Neural cell (in vitro differentiated cells): Measurements from ENCODE around the gene TESMIN. TPM values are rescaled to one million over a fixed set of nuclear protein-coding genes. Genes with fewer than 3 reads are reported as not detected.

ENCODE experiments used
- H2AFZ ChIP-seq: fragments of 200-600, 300-800 bp; sonication (generic), shearing (Covaris generic); 2 replicates; pipeline ENCODE4 v1.6.0; 2014; ENCODE audit warnings: low read depth, mild to moderate bottlenecking, antibody characterized with exemption, low read length, moderate library complexity
- H3F3A ChIP-seq: fragments of 200-600 bp; shearing (Covaris generic); 2 replicates; pipeline ENCODE4 v1.6.1; 2016; ENCODE audit warnings: mild to moderate bottlenecking, moderate library complexity, mixed read lengths, antibody characterized with exemption, low read length; ENCODE audit not compliant: insufficient read depth, poor library complexity, severe bottlenecking
- H3K27ac ChIP-seq: fragments of 200-600, 300-800 bp; sonication (generic), shearing (Covaris generic); 2 replicates; pipeline ENCODE4 v1.5.1; 2014; ENCODE audit warnings: mild to moderate bottlenecking, low read length, moderate library complexity
- H3K27me3 ChIP-seq: fragments of 300-800, 200-600 bp; sonication (generic), shearing (Covaris generic); 2 replicates; pipeline ENCODE4 v1.6.0; 2014; ENCODE audit warnings: mild to moderate bottlenecking, low read depth, low read length, moderate library complexity; ENCODE audit not compliant: insufficient read depth
- H3K36me3 ChIP-seq: fragments of 300-800, 200-600 bp; sonication (generic), shearing (Covaris generic); 2 replicates; pipeline ENCODE4 v1.5.1; 2014; ENCODE audit warnings: mild to moderate bottlenecking, antibody characterized with exemption, low read length, moderate library complexity; ENCODE audit not compliant: insufficient read depth
- H3K4me2 ChIP-seq: fragments of 300-800, 200-600 bp; sonication (generic), shearing (Covaris generic); 2 replicates; pipeline ENCODE4 v1.6.0; 2014; ENCODE audit warnings: mild to moderate bottlenecking, low read length
- H3K4me3 ChIP-seq: fragments of 300-800, 200-600 bp; sonication (generic), shearing (Covaris generic); 2 replicates; pipeline ENCODE4 v1.5.1; 2014; ENCODE audit warnings: mild to moderate bottlenecking, low read length, moderate library complexity
- H3K79me2 ChIP-seq: fragments of 200-600 bp; shearing (Covaris generic); replicated peaks from 2 replicates; pipeline ENCODE4 v1.6.0; 2014; ENCODE audit warnings: mild to moderate bottlenecking, low read length, moderate library complexity; ENCODE audit not compliant: insufficient read depth
- H3K9ac ChIP-seq: fragments of 300-800, 200-600 bp; sonication (generic), shearing (Covaris generic); 2 replicates; pipeline ENCODE4 v1.6.1; 2016; ENCODE audit warnings: mild to moderate bottlenecking, low read length, mixed read lengths
- H3K9me2 ChIP-seq: fragments of 200-600 bp; shearing (Covaris generic); 2 replicates; pipeline ENCODE4 v1.6.1; 2016; ENCODE audit warnings: mild to moderate bottlenecking, low read length, mixed read lengths; ENCODE audit not compliant: insufficient read depth
- H3K9me3 ChIP-seq: fragments of 200-600, 300-800 bp; sonication (generic), shearing (Covaris generic); 2 replicates; pipeline ENCODE4 v1.6.1; 2016; ENCODE audit warnings: mild to moderate bottlenecking, mixed run types, low read length, moderate library complexity, mixed read lengths
- H4K20me1 ChIP-seq: fragments of 200-600 bp; shearing (Covaris generic); 2 replicates; pipeline ENCODE4 v1.6.1; 2016; ENCODE audit warnings: mild to moderate bottlenecking, mixed run types; ENCODE audit not compliant: insufficient read depth
- CTCF ChIP-seq: fragments of 450-650 bp; IDR thresholded peaks from 2 replicates; pipeline ENCODE4 v1.5.1; 2014; ENCODE audit warnings: antibody characterized with exemption, mild to moderate bottlenecking, moderate library complexity; ENCODE audit not compliant: poor library complexity, severe bottlenecking
- EP300 ChIP-seq: fragments of 450-650 bp; conservative IDR thresholded peaks from 2 replicates; pipeline ENCODE4 v1.6.1; 2014; ENCODE audit warnings: antibody characterized with exemption, mild to moderate bottlenecking, moderate library complexity; ENCODE audit not compliant: poor library complexity, severe bottlenecking
- EZH2 ChIP-seq: fragments of 200-600, 300-800 bp; shearing (Covaris generic), sonication (generic); IDR thresholded peaks from 2 replicates; pipeline ENCODE4 v1.6.1; 2014; ENCODE audit warnings: antibody characterized with exemption, low read length, borderline replicate concordance, mild to moderate bottlenecking; ENCODE audit not compliant: insufficient read depth, poor library complexity, severe bottlenecking
- MXI1 ChIP-seq: fragments of 450-650 bp; conservative IDR thresholded peaks from 2 replicates; pipeline ENCODE4 v1.6.1; 2014; ENCODE audit warnings: antibody characterized with exemption, mild to moderate bottlenecking; ENCODE audit not compliant: poor library complexity, severe bottlenecking
- POLR2AphosphoS5 ChIP-seq: IDR thresholded peaks from 2 replicates; pipeline ENCODE4 v1.6.1; 2012
- RAD21 ChIP-seq: fragments of 450-650 bp; conservative IDR thresholded peaks from 2 replicates; pipeline ENCODE4 v1.6.1; 2014; ENCODE audit warnings: antibody characterized with exemption, mild to moderate bottlenecking, moderate library complexity
- REST ChIP-seq: IDR thresholded peaks from 2 replicates; pipeline ENCODE4 v1.6.1; 2012; ENCODE audit warnings: borderline replicate concordance
- SMC3 ChIP-seq: fragments of 450-650 bp; conservative IDR thresholded peaks from 2 replicates; pipeline ENCODE4 v1.6.1; 2014; ENCODE audit warnings: antibody characterized with exemption, mild to moderate bottlenecking, moderate library complexity; ENCODE audit not compliant: poor library complexity
- TAF1 ChIP-seq: IDR thresholded peaks from 2 replicates; pipeline ENCODE4 v1.6.1; 2012; ENCODE audit warnings: low read depth
- polyA plus RNA-seq: library from polyadenylated mRNA; depleted of rRNA; stranded (reverse); fragments of >200 nt; gene quantifications from 2 replicates; pipeline ENCODE4 v1.2.3, GENCODE V29; 2014

The TESMIN gene
- polyA plus RNA-seq, 1 donor from 2014 or later = not detected

GRCh38 chr11:68666849-68667248 lies 84.5 kb downstream of the TESMIN start:
- Histone ChIP-seq H3K27me3 (no peaks in the 10 kb centered on the region), H3K36me3 (no peaks in the 10 kb centered on the region), H4K20me1 (no peaks in the 10 kb centered on the region), H2AFZ (no peak overlapping the region), H3F3A (no peaks in the 10 kb centered on the region), H3K27ac (no peak overlapping the region), H3K9ac (no peak overlapping the region), H3K4me3 (no peak overlapping the region), H3K9me2 (no peaks in the 10 kb centered on the region), H3K9me3 (no peaks in the 10 kb centered on the region), H3K4me2 (no peak overlapping the region), H3K79me2 (no peaks in the 10 kb centered on the region)
- no peak for TF ChIP-seq SMC3
- TF ChIP-seq CTCF = no peak
- TF ChIP-seq POLR2AphosphoS5 = no peak
- TF ChIP-seq MXI1 = no peak
- no peak for TF ChIP-seq EZH2
- no peak for TF ChIP-seq RAD21
- TF ChIP-seq TAF1 = no peak
- no peak for TF ChIP-seq REST
- TF ChIP-seq EP300 = no peak

GRCh38 chr11:68665436-68665835 lies 85.9 kb downstream of the TESMIN start:
- Histone ChIP-seq H3K9ac (no peak overlapping the region), H3K27me3 (no peaks in the 10 kb centered on the region), H3K79me2 (no peaks in the 10 kb centered on the region), H3K27ac (no peak overlapping the region), H3K9me3 (no peaks in the 10 kb centered on the region), H3K4me3 (no peak overlapping the region), H3K36me3 (no peaks in the 10 kb centered on the region), H2AFZ (no peak overlapping the region), H4K20me1 (no peaks in the 10 kb centered on the region), H3K4me2 (no peak overlapping the region), H3K9me2 (no peaks in the 10 kb centered on the region), H3F3A (no peaks in the 10 kb centered on the region)
- no peak for TF ChIP-seq CTCF
- TF ChIP-seq SMC3 = no peak
- no peak for TF ChIP-seq EP300
- no peak for TF ChIP-seq RAD21
- TF ChIP-seq MXI1 = no peak
- no peak for TF ChIP-seq POLR2AphosphoS5
- no peak for TF ChIP-seq EZH2
- no peak for TF ChIP-seq REST
- TF ChIP-seq TAF1 = no peak
